ENCODE data around the gene TRAM2.

DNA sequence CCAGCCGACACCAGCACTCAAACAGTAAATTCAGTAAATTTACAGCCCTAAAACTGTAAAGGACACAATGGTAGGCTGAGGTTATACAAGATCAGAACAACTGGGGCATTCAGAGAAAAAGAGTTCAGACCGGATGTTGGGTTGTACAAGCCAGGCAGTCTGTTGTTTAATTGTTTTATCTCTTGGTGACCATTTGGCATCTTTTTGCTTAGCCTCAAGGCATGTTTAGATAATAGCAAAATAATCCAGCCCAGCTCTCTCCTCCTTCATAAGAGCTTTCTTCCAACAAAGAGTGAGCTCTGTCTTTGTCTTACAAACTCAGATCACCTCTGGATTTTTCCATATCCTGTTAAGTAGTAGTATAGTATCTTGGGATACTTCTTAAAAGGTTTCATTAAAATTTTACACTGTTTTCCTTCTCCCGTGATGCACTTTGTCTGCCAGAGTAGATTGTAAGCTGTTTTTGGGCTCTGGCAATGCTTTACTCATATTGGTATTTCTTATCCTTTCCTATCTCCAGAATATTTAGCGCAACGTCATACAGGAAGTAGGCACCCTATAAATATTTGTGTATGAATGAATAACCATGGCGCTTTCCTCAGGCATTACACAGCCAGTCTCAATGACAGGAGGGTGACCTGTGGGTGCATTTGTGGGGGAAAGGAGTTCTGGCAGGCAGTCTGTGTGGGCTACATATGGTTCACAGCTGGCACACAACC, 35.6 kb upstream of the TRAM2 start:
- no peak for TF ChIP-seq TCF12 (IDR thresholded peaks at IDR 0.05; ENCODE audit: low read depth)
- no peak for TF ChIP-seq TEAD4 (IDR thresholded peaks at IDR 0.05)
- TF ChIP-seq FOXM1 (IDR thresholded peaks at IDR 0.05; ENCODE audit: borderline replicate concordance, low read depth) = no peak
- TF ChIP-seq CREB1 (IDR thresholded peaks at IDR 0.05; ENCODE audit: low read depth) = no peak
- TF ChIP-seq NFIC (IDR thresholded peaks at IDR 0.05) = no peak
- TF ChIP-seq, protein P1, sequence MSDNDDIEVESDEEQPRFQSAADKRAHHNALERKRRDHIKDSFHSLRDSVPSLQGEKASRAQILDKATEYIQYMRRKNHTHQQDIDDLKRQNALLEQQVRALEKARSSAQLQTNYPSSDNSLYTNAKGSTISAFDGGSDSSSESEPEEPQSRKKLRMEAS (IDR thresholded peaks at IDR 0.05) = no peak
- no peak for TF ChIP-seq RAD21 (IDR thresholded peaks at IDR 0.05; ENCODE audit: low read depth)
- no peak for TF ChIP-seq EP300 (IDR thresholded peaks at IDR 0.05; ENCODE audit: borderline replicate concordance)
- TF ChIP-seq EGR1 (IDR thresholded peaks at IDR 0.05) = no peak
- no peak for TF ChIP-seq YY1 (IDR thresholded peaks at IDR 0.05; ENCODE audit: low read depth)
- TF ChIP-seq REST (IDR thresholded peaks at IDR 0.05; ENCODE audit: low read depth) = no peak
- TF ChIP-seq USF1 (IDR thresholded peaks at IDR 0.05) = no peak
- no peak for TF ChIP-seq CEBPB (IDR thresholded peaks at IDR 0.05)
- no peak for TF ChIP-seq TAF1 (IDR thresholded peaks at IDR 0.05; ENCODE audit: low read depth)

Data from Ishikawa (cell line).